ENCODE measurements around the gene ULK1. TPM values are rescaled to one million over a fixed set of nuclear protein-coding genes. Genes with fewer than 3 reads are reported as not detected.

The ULK1 gene
- total RNA-seq, 1 experiment from 2014 or later: 34.2 TPM

DNA sequence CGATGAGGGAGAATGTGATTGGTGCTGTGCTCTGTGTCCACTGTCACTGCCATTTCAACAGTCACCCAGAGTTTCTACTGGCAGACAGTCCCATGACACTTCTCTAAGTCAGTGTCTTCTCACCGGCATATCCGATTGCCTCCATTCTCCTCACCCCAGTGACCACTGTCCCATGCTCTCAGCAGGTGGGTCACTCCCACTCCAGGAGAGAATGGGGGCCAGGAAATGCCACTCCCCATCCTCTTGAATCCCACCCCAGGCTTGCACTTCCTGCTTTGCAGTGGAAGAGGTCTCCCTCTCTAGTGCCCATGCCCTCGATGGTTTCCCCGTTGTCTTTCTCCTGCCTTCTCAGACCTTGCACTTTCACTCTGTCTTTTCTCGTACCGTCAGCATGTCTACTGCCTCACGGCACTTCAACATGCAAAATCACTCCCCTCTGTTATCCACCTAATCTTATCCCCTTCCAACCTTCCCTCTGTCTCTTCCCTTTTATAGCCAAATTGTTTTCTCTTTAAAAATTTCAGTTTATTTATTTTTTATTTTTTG, 53.1 kb downstream of the ULK1 start (continued):
- TF ChIP-seq EZH2 (IDR thresholded peaks at IDR 0.05) (no peak), FOSL1 (IDR thresholded peaks at IDR 0.05; ENCODE audit: low read depth) (no peak), SRF (IDR thresholded peaks at IDR 0.05; ENCODE audit: low read depth) (no peak), ZBTB33 (IDR thresholded peaks at IDR 0.05; ENCODE audit: extremely low read depth, insufficient replicate concordance, low read length) (no peak), SP1 (IDR thresholded peaks at IDR 0.05; ENCODE audit: low read depth) (no peak), ELF1 (IDR thresholded peaks at IDR 0.05; ENCODE audit: borderline replicate concordance, low read depth) (no peak), JUND (IDR thresholded peaks at IDR 0.05) (no peak), CEBPB (IDR thresholded peaks at IDR 0.05; ENCODE audit: low read depth) (no peak), ATF3 (IDR thresholded peaks at IDR 0.05) (no peak), SIN3A (IDR thresholded peaks at IDR 0.05; ENCODE audit: low read depth) (no peak), POLR2A (IDR thresholded peaks at IDR 0.05; ENCODE audit: borderline replicate concordance, extremely low read depth, insufficient read depth, insufficient read length) (no peak)

DNA sequence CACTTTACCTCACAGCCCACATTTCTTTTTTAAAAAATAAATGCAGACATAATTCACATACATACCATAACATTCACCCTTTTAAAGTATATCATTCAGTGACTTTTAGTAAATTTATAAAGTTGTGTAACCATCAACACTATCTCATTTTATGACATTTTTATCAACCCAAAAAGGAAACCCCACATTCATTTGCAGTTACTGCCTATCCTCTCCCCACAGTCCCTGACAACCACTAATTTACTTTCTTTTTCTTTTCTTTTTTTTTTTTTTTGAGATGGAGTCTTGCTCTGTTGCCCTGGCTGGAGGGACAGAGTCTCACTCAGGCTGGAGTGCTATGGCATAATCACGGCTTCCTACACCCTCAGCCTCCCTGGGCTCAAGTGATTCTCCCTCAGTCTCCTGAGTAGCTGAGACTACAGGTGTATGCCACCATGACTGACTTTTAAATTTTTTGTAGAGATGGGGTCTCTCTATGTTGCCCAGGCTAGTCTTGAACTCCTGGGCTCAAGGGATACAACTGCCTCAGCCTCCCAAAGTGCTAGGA, 53.8 kb downstream of the ULK1 start:
- H3K27me3 ChIP-seq (ENCODE audit: insufficient read depth, low read length): no peaks in the 10 kb centered on the region
- H3K4me1 ChIP-seq (ENCODE audit: control insufficient read depth in 1 of 2, insufficient read depth in 2 of 2, low read length in 2 of 2): peaks cover 3 to 16% of the 10 kb centered on the region in 2 experiments; a peak in 3 of 4 replicates
- no peaks in the 10 kb centered on the region for H3K9me3 ChIP-seq (ENCODE audit: control insufficient read depth in 1 of 2, insufficient read depth in 1 of 2, low read depth in 1 of 2, low read length in 2 of 2)
- CTCF ChIA-PET: no interaction called here
- no peak for ATAC-seq
- H3K36me3 ChIP-seq (ENCODE audit: control insufficient read depth in 1 of 2, insufficient read depth in 2 of 2, low read length in 2 of 2): peaks cover 4% of the 10 kb centered on the region in 2 experiments; a peak in 2 of 4 replicates
- H2AFZ ChIP-seq (ENCODE audit: low read depth, low read length, poor library complexity, severe bottlenecking): no peak overlapping the region
- intact Hi-C loops (cut with micrococcal nuclease): loop anchor here (5.0 kb wide), 1 partner anchor 86 kb away; no protein-coding TSS in a partner anchor
- H4K20me1 ChIP-seq (ENCODE audit: insufficient read depth): peaks cover under 1% of the 10 kb centered on the region; the same call in 1 of the 2 replicates
- no peak overlapping the region for H3K4me2 ChIP-seq (ENCODE audit: low read length)
- POLR2A ChIA-PET: no interaction called here
- DNase-seq (ENCODE audit: low read depth, low spot score): no peak
- H3K79me2 ChIP-seq (ENCODE audit: insufficient read depth, low read length): peaks cover 33% of the 10 kb centered on the region
- H3K9ac ChIP-seq (ENCODE audit: low read length): no peak overlapping the region
- H3K27ac ChIP-seq (ENCODE audit: low read depth, low read length): no peak overlapping the region
- BruUV-seq (replicated peaks): no TSS peak
- RAD21 ChIA-PET (ENCODE audit: low non-redundant PET in 1 of 2, low total read pairs in 2 of 2, uncharacterized antibody in 2 of 2, unreplicated experiment in 2 of 2): interaction anchor here in 1 of 2 experiments (0.7 kb wide), 1 partner anchor 118 kb away, joined by 5 read pairs; no protein-coding TSS in a partner anchor
- H3K4me3 ChIP-seq (replicated peaks in 1 of 2; ENCODE audit: low read depth in 1 of 2, low read length in 2 of 2): no peak overlapping the region
- H3K9me2 ChIP-seq (ENCODE audit: insufficient read depth): no peaks in the 10 kb centered on the region
- no peak for TF ChIP-seq SP1 (IDR thresholded peaks at IDR 0.05; ENCODE audit: low read depth)
- no peak for TF ChIP-seq FOSL1 (IDR thresholded peaks at IDR 0.05; ENCODE audit: low read depth)
- no peak for TF ChIP-seq POLR2A (IDR thresholded peaks at IDR 0.05; ENCODE audit: borderline replicate concordance, extremely low read depth, insufficient read depth, insufficient read length)
- TF ChIP-seq TCF7L2 (IDR thresholded peaks at IDR 0.05; ENCODE audit: borderline replicate concordance, extremely low read depth, insufficient read depth, insufficient read length): no peak
- TF ChIP-seq ZBTB33 (IDR thresholded peaks at IDR 0.05; ENCODE audit: extremely low read depth, insufficient replicate concordance, low read length): no peak
- TF ChIP-seq EZH2phosphoT487 (IDR thresholded peaks at IDR 0.05; ENCODE audit: borderline replicate concordance): no peak
- TF ChIP-seq REST (IDR thresholded peaks at IDR 0.05; ENCODE audit: low read depth): no peak
- TF ChIP-seq ZFX (IDR thresholded peaks at IDR 0.05): no peak
- TF ChIP-seq ELF1 (IDR thresholded peaks at IDR 0.05; ENCODE audit: borderline replicate concordance, low read depth): no peak
- no peak for TF ChIP-seq ZNF274 (IDR thresholded peaks at IDR 0.05; ENCODE audit: low read depth, low read length)
- no peak for TF ChIP-seq ATF3 (IDR thresholded peaks at IDR 0.05)

Measured in HCT116 (cell line).